EH (cell line): ENCODE data around the gene WDR81.

Experiments used
- DNase-seq: peaks from one replicate; pipeline ENCODE4 v3.0.0-alpha.2; 2015; ENCODE audit warnings: low read depth

WDR81 gene

DNA sequence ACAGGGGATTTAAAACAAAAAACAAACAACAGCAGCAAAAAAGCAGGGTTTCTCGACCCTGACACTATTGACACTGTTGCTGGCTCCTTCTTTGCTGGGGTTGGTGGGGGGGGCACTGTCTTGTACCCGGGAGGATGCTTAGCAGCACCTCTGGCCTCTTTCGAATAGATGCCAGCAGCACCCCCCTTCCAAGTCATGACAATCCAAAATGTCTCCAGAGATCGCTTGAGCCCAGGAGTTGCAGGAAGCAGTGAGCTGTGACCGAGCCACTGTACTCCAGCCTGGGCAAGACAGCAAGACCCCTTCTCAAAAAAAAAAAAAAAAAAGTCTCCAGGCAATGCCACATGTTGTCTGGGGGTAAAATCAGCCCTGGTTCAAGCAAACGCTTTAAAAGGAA is 57.7 kb downstream of the WDR81 start:
- no peak for DNase-seq

DNA sequence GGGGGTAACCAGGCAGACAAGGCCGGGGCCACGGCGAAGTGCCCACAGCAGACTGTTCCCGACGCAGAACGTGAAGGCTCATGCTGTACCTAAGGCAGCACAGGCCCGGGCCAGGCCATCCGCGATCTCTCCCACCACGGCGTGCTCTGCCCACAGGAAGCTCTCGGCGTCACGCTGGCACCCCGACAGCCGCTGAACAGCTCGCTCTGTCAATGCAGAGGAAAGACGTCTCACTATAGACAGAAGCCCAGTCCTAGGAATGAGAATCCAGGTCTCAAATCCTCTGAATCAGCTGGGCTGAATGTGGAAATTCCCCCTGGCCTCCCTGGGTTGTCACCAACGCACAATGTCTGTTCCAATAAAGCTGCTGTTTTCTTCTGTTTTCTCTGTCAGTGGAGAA is 58.8 kb downstream of the WDR81 start:
- no peak for DNase-seq

DNA sequence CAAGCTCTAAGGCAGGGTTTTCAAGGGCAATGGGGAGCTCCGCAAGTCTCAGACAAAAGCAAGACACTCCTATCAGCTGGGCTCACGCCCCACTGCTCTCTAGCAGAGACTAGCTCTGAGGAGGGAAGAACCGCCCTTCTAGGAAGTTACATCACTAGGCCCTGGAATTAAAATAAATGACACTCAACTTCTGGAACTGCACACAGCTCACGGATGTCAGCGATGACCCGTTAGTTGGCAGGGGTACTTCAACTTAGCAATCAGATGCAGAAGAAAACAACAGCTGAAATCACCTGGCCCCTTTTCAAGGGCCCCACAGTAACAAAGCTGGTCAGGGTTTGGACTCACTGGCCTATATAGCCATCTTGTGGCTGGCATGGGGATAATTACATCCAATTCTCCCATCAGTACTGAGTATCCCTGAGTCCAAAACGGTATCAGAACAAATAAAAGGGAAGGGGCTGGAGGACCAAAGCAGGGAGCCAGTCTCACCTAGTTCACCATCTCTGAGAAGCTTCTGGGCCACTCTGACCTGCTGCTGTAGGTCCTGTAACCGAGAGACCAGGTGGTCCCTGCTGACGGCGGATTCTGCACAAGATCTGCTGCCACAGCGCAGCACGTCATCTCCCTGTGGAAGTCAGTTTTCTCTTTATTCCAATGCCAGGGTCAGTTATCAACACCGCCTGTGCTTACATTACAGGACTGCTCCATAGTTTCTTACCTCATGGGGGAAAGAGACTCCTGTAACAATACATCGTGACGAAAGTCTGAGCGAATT is 59.5 kb downstream of the WDR81 start:
- peak; percentile 73 for DNase-seq

DNA sequence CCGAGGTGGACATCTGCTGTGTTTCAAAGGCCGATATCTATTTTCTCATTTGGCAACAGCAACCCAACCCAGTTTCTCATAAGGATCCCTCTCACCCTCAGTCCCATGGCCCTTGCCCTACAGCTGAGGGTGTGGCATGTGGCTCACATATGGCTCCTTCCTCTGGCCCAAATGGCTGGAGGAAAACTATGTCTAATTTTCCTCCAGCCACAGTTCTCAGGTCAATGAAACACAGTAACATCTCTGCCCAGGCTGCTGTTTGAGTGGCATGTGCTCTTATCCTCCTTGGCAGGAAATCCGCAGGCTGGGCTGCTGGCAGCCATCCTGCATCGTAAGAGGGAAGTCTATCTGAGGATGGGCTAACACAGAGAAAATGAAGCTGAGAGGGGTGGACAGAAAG is 61.4 kb downstream of the WDR81 start:
- no peak for DNase-seq

DNA sequence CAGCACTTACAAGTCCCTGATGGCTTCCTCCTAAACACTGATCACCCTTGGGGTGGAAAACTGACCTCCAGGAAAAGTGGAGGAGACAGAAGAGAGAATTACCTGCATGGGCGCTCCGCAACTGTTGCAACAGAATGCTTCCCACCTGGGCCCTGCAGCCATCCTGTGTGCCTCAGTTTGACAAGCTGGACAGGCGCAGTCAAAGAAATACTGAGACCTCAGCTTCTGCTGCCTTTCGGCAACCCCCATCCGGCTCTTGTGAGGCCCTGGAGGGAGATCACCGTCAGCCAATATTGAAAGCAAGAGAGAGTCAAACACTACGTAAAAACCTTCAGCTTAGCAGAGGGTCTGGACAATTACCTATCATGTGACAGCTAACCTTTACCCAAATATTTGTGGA is 62.2 kb downstream of the WDR81 start:
- DNase-seq, result no peak

DNA sequence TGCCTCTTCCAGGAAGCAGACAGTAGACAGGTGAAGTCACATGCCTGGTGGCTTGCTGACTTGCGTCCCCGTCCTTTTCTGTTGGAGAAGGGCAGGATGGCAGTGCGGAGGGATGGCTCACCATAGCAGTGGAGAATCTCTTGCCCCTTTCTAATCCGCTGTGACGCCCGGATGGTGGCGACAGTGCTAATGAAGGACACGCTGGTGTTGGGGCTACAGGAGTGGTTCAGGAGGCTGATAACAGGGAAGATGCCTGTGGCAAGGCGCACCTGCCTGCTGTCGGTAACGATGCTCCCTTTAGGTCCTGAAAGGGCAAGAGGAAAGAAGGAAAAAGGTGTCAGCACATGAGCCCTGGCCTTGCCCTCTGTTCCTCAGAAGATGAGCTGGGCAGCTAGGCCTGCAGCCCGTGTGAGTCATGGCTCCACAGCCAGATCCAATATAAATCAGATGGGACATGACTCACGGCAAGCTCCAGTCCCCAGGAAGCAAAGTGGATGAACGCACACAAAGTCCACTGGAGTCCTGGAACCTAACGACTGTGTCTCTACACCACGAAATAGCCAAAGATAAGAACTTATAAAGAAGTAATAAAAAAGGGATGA is 62.9 kb downstream of the WDR81 start:
- peak; percentile 97 for DNase-seq
